Activated CD8-positive, alpha-beta memory T cell treated with anti-CD3 and anti-CD28 coated beads, Interleukin-2, amount 50 U/mL, for 24 hours (primary cell): ENCODE measurements around the gene ETNPPL.
"Not testable (repeated sequence)": the region's sequence is repeated elsewhere in the genome, so short reads cannot be mapped to it uniquely, and the experiment has no call there.

Source experiments
- DNase-seq: peaks from one replicate; pipeline ENCODE4 v3.0.0-alpha.2; 2020; ENCODE audit errors: extremely low read depth

The ETNPPL gene

DNA sequence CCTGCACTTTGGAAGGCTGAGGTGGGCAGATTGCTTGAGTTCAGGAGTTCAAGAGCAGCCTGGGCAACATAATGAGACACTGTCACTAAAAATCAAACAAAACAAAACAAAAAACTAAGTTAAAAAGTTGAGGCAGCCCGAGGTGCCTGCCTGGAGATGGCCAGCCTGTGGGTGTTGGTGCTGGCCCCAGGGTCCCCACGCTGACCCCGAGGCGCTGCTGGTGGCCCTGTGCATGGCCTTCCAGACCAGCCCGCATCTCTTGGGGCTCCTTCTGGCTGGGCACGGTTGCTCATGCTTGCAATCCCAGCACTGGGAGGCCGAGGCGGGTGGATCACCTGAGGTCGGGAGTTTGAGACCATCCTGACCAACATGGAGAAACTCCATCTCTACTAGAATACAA lies 4.4 kb downstream of the ETNPPL start:
- no peak for DNase-seq

GRCh38 chr4:108754327-108754726 lies 8.5 kb downstream of the ETNPPL start:
- no peak for DNase-seq

GRCh38 chr4:108751321-108751720 lies 11.5 kb downstream of the ETNPPL start:
- DNase-seq = no peak

- DNase-seq = no peak
Measured at GRCh38 chr4:108749119-108749518, 13.7 kb downstream of the ETNPPL start.

GRCh38 chr4:108746511-108746910 lies 16.3 kb downstream of the ETNPPL start:
- DNase-seq = no peak

DNA sequence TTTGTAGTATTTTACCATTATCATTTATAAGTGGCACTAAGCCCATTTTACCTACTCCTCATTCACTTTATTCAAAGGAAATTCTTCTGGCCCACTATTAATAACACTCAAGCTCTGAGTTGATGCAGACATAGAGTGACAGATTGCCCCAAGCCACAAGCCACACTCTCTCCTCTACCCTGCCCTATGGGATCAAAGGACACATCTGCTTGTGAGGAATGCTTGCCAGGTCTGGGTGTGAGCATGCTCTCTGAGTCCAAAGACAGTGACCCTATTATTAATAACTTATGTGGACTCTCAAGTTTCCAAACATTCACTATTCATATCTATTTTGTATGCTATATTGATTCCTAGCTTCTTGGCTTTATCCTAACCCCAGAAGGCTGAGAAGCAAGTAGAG lies 18.5 kb downstream of the ETNPPL start:
- no peak for DNase-seq

DNA sequence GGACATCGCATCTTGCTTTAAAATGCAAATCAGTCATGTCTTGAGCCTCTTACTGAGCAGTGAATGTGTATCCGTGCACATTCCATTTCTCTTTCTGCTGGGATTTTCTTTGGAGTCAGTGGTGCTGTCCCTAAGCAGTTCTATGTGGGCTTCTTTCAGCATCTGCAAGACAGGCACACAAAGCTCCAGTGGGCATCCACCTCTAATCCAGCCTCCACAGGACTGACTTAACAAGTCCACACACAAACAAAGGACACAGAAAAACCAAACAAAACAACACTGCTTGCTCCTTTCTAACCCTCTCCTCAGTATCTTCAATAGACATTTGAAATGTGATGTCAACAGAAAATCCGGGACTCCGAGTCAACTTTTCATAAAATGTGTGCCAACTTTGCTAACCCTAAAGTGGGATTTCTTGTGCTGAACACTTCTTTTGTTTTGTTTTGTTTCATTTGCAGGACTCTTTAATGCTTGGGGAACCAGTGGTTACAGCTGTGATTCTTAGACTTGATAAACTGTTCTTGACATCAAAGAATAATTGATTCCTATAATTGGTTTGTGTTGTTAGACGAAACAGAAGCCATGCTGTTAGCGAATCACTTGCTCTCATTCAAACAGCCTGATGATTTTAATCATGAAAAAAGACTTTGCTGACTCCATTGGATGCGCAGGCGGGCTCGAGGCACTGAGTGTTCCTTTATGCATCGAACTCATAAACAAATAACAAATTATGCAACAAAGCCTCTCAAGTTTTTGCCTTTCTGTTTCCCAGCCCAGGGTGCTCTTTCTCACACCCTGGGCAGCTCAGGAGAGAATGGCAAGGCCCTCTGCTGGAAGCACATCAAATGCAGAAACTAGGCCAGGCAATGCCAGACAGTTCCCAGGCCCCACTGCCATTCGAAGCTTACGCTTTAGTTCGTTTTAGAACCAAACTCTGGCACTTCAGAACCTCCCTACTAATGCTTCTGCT lies 20.1 kb downstream of the ETNPPL start:
- no peak for DNase-seq

- DNase-seq = no peak
Measured at GRCh38 chr4:108738003-108738706, 24.7 kb downstream of the ETNPPL start.

DNA sequence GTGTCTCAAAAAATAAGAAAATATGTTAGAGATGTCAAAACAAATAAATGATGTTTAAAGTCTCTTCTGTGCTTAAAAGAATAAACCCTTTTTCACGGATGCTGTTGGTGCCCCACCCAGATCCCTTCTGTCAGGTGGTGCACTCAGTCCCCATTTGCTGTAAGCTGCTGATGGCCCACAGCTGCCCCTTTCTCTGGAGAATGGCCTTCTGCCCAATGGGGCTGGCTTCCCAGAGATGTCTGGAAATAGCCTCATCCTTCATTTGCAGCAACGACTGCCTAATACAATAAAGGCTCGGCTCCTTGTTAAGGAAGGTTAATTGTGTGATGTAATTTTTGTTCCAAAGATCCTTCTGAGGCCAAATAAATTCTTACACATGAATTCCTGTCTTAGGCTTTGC lies 31.8 kb downstream of the ETNPPL start:
- DNase-seq = no peak

DNA sequence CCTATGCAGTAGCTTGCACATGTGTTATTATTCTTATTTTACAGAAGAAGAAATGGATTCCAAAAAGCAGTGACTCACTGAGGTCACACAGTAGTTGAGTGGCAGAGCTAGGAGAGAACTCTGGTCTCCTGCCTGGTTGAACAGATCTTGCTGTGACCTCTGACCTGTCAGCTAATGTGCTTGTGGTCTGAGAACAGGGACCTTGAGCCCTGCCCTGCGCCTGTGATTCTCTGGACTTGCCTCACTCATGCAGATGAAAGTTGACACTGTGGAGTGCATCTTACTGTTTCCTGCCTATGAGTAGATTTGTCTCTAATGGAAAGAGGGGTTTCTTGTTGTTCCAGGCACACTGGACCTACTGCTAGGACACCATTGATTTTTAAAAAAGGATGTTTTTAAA lies 32.3 kb downstream of the ETNPPL start:
- no peak for DNase-seq

- DNase-seq = no peak
Measured at GRCh38 chr4:108729731-108730130, 33.1 kb downstream of the ETNPPL start.

DNA sequence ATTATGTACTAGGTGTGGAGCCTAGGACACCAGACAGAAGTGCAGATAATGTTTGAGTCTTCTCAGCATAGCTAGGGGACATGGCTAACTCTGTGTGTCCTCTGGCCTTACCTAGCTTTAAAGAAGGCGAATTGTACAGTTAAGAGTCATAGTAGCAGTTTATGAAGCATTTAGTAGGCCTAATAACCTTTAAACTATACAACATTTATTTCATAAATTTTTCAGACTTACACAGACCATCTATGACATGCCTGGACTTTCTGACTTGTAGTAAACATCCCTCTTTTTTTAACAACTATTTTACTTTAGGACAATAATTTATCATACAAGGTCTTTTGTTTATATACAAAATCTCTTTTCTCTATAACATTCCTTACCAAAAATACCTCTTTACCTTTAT lies 37.4 kb downstream of the ETNPPL start:
- DNase-seq = no peak

- no peak for DNase-seq
Measured at GRCh38 chr4:108717386-108717785, 45.5 kb downstream of the ETNPPL start.

GRCh38 chr4:108716340-108716739 lies 46.5 kb downstream of the ETNPPL start:
- DNase-seq = no peak

GRCh38 chr4:108714880-108715279 lies 48.0 kb downstream of the ETNPPL start:
- DNase-seq = no peak

DNA sequence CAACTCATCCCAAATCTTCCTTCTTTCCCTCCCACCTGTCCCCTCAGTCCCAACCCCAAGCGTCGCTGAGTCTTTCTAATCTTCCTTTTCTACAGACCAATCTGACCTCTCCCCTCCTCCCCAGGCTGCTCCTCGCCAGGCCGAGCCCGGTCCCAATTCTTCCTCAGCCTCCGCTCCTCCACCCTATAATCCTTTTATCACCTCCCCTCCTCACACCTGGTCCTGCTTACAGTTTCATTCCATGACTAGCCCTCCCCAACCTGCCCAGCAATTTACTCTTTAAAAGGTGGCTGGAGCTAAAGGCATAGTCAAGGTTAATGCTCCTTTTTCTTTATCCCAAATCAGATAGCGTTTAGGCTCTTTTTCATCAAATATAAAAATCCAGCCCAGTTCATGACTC lies 52.3 kb downstream of the ETNPPL start:
- not testable (repeated sequence) for DNase-seq

- no peak for DNase-seq
Measured at GRCh38 chr4:108709722-108710121, 53.1 kb downstream of the ETNPPL start.

GRCh38 chr4:108709234-108709633 lies 53.6 kb downstream of the ETNPPL start:
- DNase-seq = no peak

DNA sequence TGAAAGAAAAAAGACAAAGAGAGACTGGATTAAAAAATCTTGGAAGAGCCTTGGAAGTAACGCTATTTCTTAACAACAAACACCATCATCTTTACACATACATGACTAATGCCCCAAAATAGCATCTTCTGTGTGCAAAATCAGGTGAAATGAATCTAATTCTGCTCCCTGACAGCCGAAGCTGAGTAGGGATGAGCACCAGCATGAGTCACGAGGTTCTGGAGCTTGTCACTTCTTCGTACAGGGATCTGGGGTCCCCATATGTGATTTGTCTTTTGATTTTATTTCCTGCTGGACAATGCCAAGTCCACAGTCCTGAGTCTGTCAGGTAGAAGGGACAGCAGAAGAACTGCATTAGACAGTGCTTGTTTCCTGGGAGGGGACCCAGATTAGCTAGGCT lies 56.6 kb downstream of the ETNPPL start:
- DNase-seq = no peak

GRCh38 chr4:108703966-108704365 lies 58.9 kb downstream of the ETNPPL start:
- DNase-seq = no peak

- no peak for DNase-seq
Measured at GRCh38 chr4:108703370-108703769, 59.5 kb downstream of the ETNPPL start.

GRCh38 chr4:108702960-108703359 lies 59.9 kb downstream of the ETNPPL start:
- DNase-seq = no peak
